Activated CD8-positive, alpha-beta memory T cell treated with anti-CD3 and anti-CD28 coated beads, Interleukin-2, amount 50 U/mL, for 48 hours (primary cell): ENCODE measurements around the gene ZNF518B.
A peak's percentile ranks its signal among the peaks of the same experiment; 100 is the strongest.
"Not testable (repeated sequence)": the region's sequence is repeated elsewhere in the genome, so short reads cannot be mapped to it uniquely, and the experiment has no call there.

Experiments
- DNase-seq: peaks from one replicate; pipeline ENCODE4 v3.0.0-alpha.2; 2020

The ZNF518B gene

DNA sequence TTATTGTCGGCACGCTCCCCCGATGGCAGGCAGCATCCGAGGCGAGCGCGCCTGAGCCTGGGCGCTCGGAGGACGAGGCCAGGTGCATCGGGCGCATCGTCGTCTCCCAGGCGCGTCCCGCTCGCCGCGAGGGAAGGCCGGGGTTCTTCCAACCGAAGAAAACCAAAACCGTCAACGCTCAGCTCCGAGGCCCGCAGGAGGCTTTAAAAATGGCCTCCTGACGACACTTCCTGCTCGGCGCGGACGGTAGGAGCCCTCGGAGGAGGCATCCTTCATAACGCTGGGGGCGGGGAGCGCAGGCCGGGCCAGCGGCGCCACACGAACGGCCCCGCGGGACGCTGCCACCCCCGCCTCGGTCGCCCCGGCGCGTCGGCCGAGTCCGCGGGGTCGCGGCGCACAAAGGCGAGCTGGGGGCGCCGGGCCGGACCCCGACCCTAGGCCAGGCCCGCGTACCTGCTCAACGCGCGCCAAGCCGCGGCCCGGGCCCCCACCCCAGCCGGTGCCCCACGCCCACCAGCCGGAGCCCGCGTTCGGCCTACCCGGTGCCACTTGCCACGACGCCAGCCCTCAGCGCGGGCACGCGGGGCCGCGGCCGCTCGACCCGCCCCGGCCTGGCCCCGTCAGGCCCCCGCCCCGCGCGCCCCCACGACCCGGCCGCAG lies 501 bp downstream of the ZNF518B start:
- DNase-seq: peak; percentile 77

DNA sequence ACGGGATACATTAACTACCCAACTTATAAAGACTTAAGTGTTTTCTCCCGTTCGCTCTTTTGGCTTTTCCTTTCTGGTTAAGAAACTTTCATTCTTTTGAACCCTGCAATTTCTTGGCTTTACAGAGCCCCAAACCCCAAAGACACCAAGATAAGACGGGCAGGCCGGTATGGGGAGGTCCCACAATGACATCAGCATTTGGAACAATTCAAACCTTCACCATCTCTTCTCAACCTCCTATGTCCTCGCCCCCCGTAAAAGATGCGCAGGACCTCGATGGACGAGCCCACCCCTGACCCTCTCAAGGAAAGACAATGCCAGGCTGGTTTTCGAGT lies 999 bp downstream of the ZNF518B start:
- DNase-seq: no peak

DNA sequence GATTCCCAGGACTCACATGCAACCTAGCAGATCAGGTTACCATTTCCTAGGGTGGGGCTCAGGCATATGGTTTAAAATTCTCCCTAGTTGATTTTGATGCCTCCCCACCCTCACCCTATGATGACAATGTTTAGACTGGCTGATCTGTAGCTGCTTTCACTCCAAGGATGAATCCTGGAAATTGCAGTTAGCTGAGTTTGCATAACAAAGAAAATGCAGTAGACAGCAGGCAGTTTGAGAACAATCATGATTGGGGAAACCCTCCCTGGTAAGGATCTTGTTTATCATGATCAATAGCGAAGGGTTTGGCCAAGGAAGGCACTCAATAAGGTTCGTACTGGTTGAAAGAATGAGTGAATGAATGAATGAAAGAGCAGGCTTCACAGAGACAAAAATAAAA lies 2.1 kb downstream of the ZNF518B start:
- no peak for DNase-seq

DNA sequence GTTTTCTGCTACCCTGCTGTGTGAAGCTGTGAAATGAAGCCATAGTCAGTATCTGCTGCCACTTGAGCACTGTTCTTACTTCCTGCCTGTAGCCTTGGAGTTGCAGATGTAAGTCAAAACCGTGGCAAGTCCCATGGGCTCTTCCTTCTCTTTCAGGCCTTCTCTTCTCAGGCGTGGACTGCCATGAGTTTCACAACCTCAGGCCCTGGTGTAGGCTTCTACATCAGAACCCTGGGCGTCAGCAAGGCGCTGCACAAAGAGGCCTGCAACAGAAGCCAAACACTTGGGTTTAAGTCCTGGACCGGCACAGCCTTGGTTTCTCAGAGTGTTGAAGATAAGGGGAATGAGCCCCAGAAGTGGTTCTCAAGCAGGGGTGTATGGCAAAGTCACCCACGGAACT lies 2.5 kb downstream of the ZNF518B start:
- DNase-seq: no peak

DNA sequence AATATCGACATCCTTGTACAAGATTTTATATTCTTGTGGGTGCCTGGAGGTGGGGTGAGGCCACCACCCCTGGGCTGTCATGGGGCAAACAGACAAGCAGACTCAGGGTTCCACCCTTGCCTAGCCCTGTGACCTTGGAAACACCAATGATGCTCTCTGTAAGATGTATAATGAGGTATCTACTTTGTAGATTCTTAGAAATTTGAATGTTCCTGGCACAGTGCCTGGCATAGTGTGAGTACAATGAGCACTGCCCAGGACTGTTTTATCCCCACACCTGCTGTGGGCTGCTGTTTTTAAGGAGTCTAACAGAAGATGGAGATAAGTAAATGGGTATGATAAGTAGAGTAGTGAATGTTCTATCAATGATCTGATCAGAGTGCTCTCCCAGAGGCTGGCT lies 3.1 kb downstream of the ZNF518B start:
- no peak for DNase-seq

DNA sequence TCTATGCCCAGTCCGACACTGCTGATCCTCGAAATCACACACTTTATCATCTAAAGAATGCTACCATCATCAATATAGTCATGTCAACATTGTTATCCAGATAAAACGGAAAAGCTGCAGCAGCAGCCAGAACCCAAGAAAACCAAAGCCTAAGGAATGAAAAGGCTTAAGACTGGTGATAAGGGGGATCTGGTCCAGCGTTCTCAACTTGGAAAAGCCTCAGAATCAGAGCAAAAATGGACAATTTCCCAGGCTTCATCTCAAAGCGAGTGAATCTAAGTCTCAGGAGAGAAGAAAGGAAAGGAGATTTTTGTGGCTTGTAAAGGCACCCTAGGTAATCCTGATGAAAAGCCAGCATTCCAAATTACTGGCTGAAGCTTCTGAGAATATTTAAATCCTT lies 8.2 kb downstream of the ZNF518B start:
- no peak for DNase-seq

DNA sequence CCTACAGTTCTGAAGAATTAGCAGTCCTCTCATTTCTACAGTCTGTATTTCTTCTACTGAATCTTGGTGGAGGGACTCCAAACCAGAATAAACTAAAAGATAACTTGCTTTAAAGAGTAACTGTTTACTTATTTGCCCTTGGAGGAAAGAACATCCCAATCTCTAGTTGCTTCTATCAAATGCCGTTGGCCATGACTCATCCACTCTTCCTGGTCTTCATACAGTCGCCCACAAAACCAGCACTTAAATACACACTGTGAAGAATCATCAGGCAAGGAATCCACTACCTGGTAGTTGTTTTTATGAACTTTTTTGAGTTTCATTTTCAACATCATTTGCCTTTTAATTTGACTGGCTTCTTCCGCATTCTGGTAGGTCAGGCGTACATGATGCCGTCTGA lies 14.2 kb downstream of the ZNF518B start:
- DNase-seq: no peak

DNA sequence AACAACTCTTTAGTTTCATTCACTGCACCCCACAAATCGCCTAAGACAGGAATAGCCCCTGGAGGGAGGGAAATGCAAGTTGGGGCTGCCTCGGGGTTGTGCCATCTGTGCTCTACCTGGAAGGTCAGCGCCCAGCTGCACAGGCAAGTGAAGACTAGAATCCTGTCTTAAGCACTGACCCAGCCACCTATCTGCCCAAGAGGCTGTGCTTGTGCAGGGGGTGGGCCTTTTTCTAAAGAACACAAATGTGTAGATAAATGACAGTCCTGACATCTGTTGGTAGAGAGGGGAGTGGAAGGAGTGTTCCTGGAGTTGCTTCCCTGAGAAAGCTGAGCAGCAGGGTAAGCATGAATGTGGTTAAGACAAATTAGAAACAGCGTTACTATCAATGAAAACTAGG lies 15.7 kb downstream of the ZNF518B start:
- no peak for DNase-seq

DNA sequence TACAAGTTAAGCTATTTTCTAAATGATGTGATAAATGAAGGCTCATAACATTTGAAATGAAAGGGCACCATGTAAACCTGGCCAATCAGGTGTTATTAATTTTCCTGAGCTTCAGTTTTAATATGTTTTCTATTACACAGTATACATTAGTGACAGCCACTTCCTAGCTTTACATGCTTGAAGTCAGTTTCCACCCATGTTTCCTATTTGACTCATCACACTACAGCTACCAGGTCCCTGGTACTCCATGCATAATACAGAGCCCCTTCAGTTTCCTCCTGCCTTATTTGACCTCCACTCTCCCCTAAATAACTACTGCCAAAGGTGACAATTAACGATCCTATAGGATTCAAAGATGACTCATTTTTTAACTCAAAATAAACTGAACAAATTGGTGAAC lies 18.3 kb downstream of the ZNF518B start:
- no peak for DNase-seq

DNA sequence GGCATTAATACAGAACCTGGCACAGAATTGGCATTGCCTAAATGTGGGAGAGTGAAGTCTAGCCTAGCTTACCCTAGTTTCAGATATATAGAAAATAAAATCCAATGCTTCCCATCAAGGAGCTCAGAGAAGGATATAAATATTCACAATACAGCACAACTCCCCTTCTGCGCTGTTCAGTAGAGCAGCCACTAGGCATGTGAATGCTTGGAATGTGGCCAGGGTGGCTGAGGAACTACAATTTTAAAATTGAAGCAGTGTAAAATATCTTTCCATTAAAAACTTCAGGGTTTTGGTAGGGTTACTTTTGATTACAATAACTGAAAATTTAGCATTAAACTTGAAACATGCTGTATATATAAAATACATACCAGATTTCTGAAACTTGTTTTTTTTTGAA lies 19.5 kb downstream of the ZNF518B start:
- DNase-seq: no peak

DNA sequence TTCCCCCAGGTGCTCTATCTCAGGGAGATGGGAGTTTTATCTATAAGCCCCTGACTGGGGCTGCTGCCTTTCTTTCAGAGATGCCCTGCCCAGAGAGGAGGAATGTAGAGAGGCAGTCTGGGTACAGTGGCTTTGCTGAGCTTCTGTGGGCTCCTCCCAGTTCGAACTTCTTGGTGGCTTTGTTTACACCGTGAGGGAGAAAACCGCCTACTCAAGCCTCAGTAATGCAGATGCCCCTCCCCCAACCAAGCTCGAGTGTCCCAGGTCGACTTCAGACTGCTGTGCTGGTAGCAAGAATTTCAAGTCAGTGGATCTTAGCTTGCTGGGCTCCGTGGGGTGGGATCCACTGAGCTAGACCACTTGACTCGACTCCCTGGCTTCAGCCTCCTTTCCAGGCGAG lies 29.5 kb downstream of the ZNF518B start:
- DNase-seq: not testable (repeated sequence)

DNA sequence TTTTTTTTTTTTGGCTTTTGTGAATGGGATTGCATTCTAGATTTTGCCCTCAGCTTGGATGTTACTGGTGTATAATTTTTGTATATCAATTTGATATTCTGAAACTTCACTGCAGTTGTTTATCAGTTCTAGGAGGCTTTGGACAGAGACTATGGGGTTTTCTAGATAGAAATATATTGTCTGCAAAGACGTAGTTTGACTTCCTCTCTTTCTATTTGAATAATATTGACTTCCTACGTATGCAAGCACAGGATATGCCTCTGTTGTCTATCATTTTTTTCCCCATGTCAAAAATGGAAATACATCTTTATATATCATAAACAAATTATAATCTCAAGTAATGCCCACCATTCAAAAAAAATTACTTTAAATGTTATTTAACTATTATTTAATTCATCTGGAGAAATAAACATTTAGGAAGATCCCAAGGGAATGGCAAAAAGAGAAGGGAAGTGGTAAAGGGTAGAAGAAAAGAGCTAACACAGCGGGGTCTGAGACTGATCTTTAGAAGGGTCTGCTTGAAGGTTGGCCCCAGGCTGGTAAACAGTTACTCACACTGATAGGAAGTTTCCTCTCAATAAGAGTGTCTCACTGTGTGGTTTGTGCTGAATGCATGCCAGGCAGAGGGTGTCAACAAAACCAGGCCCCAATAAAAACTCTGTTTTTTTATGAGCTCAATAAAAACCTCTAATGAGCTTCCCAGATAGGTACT lies 35.7 kb downstream of the ZNF518B start:
- no peak for DNase-seq

DNA sequence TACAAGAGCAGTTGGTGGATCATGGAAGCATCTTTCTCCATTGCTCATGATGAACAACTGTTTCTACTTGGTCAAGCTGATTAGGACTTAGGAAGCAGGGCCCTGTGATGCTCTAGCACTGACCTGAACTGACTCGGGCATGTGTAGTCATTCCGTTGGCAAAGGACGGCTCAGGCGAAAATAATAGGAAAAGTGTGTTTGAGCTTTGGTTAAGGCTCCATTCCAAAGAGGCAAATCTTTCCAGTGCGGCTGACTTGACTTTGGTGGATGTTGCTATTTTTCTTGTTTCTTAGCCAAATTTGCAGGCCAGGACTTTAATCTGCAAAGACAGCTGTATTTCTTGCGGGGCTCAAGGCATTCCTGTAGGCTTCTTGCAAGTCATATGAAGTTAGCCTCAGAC lies 39.5 kb downstream of the ZNF518B start:
- DNase-seq: no peak

DNA sequence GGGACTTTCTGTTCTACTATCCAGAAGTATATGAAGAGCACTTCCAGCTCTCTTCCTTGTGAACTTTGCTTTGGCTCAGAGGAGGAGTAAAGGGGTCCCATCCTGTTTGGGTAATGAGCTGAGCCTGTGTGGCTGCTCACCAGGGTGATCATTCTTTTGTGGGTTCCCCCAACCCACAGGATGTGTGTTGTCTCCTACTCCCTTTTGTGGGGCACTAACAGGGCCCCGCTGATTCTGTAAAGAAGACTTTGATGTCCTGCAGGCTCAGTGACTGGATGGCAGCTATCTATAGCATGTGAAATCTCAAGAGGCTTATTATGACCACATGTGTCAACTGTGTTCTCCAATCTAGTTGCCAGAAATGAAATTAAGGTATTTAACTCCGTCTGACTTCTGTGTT lies 40.8 kb downstream of the ZNF518B start:
- DNase-seq: no peak

DNA sequence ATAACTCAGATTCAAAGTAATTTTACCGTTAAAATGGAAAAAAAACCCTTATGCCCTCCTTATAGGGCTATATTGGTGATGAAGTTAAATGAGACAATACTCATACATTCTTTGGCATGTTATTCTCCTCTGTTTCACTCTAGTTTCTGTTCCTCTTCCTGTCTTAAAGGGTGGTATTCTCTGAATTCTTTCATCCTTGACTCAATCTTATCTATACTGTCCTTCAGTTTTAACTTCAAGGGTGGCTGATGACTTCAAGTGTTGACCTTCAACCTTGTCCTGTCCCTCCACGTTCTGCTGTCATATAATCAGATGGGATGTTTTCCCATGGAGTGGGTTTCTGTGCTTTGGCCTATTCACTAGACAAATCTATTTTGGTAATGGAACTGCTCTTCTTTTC lies 44.0 kb downstream of the ZNF518B start:
- no peak for DNase-seq

DNA sequence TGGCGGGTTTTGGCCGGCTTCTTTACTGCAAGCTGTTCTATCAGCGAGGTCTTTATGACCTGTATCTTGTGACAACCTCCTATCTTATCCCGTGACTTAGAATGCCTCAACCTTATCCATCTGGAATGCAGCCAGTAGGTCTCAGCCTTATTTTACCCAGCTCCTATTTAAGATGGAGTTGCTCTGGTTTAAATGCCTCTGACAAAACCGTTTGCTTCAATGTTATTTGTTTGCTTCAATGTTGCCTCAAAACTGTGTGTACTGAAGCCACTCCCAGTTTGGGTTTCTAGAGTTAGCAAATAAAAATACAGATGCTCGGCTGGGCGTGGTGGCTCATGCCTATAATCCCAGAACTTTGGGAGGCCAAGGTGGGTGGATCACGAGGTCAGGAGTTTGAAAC lies 51.6 kb downstream of the ZNF518B start:
- no peak for DNase-seq

DNA sequence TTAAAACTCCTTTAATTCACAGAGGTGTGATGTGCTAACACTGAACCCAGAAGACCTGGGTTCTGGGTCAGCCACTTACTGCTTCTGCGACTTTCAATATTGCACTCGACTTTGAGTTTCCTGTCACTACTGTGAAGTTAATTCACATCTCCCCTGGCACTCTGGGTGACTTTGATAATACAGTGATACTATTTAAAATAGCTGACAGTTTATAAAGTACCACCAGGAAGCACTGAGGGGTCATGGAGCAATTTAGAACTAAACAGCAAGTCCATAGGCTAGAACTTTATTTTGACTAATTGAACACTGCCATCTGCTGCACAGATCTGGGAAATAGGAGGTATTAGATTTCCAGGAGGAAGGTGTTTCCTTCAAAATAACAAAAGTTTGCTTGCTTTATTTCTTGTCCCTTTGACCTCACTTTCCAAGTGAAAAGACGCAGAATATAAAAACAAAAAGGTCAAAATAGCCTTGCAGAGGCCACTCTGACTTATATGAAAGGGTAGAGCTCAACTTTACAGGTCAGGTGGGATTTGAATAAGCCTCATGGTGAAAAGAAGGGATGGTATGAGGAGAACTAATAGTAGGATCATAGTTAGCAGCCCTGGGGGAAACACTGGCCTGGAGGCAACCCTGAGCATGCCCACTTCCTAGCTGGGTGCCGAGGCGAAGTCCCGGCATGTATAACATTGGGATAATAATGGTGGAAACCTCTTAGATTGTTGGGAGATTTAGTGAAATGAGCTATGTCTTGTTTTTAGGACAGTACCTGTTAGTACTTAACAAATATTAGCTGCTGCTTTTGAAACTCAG lies 53.4 kb downstream of the ZNF518B start:
- DNase-seq: no peak

DNA sequence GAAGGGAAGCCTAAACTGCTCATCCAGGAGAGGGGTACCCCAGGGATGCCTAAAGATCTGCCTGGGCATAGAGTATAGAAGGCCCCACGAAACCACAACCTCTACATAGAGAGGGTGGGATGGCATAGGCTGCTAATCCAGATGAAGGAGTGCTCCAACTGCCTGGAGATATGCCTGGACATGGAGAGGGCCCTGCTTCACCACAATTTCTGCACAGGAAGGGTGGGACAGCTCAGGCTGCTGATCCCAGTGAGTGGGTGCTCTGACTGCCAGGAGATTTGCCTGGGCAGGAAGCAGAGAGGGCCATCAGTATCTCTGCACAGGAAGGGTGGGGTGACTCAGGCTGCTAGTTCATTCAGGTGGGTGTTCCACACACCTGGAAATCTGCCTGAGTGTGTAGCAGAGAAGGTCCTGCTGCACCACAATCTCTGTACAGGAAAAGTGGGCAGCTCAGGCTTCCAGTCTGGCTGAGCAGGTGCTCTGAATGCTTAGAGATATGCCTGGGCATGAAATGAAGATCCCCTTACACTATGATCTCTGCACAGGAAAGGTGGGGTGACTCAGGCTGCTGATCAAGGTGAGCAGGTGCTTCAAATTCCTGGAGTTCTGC lies 61.1 kb downstream of the ZNF518B start:
- no peak for DNase-seq
